Germinal center (tissue), 1 donor: ENCODE data around the gene ADAMTS2.

Experiments used
- DNase-seq: peaks from one replicate; pipeline ENCODE4 v3.0.0; 2012; ENCODE audit warnings: mixed read lengths, low spot score

ADAMTS2 gene

DNA sequence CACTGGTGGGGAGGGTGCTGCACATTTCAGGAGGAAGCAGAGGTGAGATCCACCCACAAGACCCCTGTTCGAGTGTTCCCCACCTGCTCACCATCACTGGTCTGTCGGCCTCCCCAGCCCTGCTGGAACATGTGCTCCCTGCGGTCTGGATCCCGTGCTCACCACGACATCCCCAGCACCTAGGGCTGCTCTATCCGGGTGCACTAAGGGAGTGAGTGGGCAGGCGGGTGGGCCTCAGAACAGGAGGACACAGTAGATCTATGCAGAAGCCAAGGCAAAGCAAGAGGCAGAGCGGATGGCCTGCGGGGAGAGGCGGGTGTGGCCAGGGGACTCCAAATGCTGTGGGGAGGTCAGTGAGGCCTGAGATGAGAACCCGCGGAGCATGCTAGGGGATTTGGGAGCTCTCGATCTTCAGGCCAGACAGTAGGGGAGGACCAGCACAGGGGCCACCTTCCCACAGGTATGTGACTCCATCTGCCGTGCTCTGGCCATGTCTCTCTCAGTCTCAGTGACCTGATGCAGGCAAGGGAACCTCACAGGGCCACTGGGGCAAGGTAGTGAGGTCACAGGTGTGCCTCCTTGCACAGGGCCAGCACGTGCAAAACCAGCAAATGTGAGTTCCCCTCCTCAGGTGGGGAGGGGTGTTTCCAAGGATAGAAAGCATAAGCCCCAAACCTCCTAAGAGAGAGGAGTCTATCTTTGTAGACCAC is 150.9 kb downstream of the ADAMTS2 start:
- no peak for DNase-seq

DNA sequence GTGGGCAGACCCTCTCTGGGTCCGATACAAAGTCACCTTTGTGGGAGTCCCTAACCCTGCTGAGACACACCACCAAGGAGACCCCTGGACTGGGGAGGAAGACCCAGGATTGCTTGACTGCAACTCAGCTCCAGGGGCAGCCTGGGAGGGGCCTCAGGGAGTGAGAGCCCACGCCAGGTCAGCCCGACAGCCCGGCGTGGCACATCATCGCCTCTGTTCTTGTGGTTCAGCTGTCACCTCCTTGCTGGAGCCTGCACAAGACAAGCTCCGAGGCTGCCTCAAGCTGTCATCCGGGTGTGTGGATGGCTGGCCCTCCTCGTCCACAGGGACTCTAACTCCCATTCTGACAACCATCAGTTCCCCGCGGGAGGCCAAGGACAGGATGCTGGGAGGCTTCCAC is 151.5 kb downstream of the ADAMTS2 start:
- no peak for DNase-seq

DNA sequence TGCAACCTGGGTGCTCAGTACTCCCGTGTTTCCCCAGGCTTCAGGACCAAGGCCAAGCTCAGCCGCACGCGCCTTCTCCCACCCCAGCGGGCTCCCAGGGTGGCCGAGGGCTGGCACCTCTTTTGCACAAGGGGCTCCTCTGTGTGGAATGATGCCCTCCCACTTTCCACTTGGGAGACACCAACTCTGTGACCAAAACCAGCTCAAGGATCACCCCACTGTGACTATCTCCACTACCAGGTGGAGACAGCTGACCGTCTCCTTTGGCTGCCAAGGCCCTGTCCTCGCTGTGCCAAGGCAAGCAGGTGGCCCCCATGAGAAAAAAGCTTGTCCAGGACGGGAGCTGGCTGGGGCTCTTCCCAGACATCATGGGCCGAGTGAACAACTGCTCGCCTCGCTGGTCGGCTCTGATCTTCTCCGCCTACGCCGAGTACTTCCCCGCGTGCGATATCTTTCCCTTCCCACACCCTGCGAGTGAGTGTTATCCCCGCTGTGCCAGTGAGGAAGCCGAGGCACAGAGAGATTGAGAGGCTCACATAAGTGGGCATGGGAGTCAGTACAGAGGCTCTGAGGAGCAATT is 152.3 kb downstream of the ADAMTS2 start:
- no peak for DNase-seq

DNA sequence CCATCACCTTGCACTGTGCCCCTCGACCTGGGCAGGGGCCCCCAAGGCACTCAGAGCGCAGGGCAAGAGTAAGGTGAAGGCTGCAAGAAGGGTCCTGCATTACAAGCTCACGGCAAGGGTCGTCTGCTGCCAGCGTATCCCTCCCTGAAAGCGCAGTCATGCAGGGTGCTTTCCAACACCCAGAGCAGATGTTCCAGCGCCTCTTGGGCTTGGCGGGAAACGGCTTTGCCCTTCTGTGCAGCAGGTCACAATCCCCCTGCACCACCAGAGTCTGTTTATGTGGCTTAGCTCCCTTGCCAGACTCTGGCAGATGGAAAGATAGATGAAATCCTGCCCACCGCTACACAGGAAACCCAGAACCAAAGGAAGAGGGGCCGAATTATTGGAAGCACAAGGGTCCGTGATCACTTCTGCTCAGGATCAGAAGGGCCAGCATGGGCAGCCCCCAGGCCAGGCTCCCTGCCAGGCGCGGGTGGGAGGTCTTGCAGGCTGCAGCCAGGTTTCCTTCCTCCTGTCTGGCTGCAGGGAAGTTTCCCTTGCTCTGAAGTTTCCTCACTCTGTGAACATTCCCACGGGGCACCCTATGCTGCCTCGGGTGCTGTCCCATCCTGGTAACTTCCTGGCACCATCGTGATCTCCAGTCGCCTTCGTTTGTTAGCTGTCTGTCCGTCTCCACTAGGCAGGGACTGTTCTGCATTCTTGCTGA is 152.9 kb downstream of the ADAMTS2 start:
- no peak for DNase-seq

DNA sequence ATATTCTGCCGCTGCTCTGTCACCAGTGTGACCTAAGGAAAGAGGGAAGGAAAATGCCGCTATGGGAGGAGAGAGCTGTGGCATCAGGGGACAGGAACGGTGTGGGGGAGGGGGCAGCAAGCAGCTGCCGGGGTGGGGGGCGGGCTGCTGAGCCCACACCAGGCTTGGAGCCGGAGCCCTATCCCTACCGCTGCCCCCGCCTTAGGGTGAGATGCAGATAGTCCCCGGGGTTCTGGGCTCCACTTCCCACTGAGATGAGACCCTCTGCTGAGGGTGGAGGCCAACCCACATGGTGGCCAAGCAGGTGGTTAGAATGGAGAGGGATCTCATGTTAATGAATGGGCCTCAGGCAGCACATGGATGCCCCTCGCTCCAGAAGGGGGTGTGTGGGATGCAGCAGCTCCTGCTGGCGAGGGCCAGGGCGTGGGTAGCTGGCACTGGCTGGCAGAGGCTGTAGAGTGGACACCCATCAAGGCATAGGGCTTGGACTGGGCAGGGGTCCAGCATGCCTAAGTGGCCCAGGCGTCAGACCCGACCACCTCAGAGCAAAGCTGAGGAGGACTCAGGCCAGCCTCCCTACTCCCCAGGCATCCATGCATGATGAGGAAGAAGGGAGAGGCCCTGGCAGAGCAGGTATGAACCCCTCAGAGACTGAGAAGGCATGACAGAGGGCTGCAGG is 153.6 kb downstream of the ADAMTS2 start:
- DNase-seq = no peak

DNA sequence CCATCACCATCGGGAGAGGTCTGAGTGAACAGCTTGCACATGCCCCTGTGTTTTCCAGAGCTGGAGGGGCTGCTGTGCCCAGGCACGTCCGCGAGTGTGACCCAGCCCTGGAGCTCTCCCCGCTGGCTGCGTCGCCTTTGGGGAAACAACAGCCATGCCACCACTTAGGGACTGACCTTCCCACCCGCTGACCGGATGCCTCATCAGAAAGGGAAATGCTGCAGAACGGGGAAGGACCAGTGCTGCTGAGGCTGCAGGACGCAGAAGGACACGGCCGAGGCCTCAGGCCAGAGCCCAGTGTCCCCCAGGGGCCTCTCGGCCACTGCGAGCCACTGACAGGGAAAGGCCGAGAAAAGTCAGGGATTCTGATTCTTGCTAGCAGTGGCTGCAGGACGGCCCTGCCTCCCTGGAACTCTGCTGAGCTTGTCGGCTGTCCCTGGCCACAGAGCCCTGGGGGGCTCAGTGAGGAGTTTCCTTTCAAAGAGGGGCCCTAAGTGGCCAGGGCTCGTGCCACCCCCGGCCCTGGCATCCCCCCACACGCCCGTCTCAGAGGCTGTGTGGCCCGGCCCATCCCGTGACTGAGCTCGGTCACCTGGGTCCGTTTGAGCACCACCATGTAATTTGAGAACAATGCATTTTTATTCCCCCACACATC is 154.3 kb downstream of the ADAMTS2 start:
- no peak for DNase-seq

DNA sequence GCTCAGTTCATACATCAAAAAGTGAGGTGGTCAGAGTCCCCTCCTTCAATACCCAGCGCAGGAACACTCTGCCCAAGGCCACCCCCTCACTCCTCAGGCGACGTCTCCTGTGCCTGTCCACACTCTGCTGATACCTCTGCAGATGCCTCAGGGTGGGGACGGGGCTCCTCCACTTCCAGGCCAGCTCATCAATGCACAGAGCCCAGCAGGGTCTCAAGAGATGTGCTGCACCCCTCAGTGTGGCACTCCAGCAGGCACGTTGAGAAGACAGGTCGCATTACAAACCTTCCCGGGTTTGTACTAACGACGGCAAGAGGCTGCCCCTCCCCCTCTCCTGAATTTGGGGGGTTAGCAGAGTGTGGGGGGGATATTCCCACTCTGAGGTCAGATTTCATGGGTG is 156.6 kb downstream of the ADAMTS2 start:
- DNase-seq = no peak

DNA sequence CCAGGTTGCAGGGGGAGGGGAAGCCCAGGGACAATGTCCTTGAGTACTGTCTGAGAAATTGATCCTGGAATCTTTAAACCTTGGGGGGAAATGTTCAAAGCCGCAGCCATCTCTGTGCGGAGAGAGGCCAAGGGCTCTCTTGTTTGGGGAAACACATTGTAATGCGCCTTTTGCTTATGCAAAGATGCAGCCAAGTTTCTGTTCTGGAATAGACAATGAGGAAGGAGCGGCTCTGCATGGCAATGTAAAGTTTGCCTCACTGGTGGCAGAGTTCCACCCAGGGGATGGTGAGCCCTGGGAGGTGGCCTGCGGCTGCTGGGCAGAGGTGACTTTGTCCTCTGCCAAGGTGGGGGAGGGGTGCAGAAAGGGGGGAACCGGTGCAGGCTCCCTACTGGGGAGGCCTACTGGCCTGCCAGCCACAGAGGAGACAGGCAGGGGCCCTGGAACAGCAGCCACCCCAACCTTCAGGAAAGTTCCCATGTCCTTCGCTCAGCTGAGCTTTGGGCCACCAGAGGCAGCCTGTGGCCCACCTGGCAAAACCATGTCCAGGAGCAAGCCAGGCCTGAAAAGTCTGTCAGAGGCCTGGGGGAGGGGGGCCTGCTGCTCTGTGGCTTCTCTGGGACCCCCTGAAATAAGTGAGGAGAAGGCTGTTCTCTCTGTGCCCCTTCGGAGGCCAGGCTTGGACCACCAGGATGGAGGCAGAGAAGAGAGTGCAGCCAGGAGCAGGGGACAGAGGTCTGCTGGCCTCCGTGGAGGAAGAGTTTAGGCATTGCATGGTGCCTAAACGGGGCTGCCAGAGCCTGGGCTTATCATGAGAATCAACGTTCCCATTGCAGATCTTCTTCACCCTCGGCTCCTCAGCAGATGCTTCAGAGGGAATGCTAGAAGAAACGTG is 157.3 kb downstream of the ADAMTS2 start:
- no peak for DNase-seq

DNA sequence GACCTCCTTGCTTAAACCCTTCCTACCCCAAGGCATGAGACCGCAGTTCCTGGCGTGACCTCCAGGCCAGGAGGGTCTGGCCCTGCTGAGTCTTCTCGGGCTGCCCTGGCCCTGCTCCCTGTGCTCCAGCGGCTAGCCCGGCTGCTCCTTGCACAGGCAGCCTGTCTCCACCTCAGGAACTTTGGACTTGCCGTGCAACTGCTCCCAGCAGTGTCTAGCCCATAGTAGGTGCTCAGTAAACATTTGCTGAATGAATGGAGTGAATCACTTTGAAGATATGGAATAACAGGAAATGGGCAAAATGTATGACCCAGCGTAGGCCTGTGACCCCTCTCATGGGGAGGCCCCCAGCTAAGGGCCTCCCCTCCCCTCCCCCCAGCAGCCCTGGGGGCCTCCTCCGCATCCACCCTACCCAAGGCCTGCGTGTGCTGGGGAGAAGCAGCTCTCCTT is 158.0 kb downstream of the ADAMTS2 start:
- DNase-seq = no peak

DNA sequence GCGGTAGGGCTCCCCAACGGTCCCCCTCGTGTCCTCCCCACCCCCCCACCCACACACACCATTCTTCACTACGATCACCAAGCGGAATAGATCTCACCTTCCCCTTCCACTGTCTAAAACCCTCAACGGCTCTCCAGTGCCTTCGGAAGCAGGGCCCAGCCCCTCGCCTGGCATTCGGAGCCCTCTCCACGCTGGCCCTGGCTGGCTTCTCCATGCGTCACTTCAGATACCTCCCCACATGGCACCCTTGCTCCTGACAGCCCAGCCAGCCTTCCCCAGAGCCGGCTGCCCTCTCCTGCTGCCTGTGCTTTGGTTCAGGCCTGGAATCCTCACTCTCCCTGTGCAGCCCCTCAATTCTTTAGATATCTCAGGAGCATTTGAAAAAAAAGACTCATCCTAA is 158.5 kb downstream of the ADAMTS2 start:
- DNase-seq = no peak

DNA sequence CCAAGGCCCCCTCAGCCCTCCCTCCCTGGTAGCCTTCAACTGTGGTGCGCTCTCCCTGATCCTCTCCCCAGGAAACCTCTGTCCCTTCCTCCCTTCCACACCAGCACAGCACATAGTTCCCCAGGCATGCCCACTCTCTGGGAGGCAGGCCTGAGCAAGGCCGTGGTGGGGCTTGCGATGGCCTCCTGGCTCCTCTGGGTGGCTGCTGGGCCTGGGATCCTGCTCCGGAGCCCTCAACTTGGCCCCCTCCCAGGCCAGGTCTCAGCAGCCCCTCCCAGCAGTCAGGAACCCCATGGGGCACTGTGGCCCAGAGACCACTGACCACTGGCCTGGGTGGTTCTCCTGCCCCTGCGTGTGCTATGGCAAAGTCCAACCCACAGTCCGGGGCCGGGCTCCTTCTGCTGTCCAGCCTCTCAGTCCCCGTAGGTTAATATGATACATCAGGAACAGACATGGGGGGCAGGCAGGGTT is 159.3 kb downstream of the ADAMTS2 start:
- no peak for DNase-seq

DNA sequence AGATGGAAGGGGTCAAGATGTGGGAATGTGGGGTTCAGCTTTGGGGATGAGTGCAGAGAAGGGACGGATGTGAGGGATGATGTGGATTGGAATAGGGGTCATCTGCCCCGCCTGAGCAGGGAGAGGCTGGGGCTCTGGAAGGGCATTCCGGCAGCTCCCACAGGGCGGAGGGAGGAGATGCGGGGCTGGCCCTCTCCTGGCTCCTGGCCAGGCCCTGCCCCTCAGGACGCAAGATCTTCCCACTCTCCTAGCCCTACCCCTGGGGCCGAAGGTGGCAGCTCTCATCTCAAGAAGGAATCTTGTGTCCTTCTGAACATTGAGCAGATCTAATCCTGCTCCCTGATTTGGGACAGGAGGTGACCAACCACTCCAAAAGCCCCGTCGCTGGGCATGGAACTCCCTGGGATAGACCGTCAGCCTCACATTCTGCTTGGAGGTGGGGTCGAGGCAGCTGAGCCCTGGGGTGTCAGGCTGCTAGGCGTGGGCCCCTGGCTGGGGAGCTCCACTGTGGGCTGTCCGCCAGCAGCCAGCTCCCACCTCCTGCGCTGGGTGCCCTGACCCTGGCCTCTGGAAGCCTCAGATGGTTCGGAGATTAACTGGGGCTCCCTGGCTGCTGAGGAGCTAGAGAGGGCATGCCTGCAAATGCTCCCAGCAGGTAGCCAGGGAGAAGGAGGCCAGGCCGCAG is 159.9 kb downstream of the ADAMTS2 start:
- DNase-seq = no peak

DNA sequence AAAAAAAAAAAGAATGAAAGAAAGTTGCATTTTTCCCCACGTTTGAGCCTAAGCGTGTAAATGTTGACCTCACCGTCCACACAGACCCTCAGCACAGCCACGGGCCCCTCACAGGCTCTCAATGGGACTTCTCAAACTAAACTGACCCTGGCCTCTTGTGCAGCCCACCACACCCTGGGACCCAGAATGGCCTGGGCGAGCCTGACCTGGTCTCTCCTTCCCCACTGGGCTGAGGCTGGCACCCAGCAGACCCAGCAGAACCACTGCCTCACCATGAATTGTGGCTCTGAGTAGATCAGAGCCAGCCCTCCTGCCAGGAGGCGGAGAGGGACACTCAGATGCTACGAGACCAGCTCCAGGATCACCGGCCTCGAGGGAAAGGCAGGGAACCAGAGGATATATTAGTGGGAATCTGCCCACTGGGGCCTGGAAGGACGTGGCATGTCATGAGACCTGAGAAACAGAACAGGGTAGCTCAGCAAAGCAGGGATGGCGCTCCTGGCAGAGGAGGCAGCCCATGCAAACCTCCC is 160.7 kb downstream of the ADAMTS2 start:
- no peak for DNase-seq

DNA sequence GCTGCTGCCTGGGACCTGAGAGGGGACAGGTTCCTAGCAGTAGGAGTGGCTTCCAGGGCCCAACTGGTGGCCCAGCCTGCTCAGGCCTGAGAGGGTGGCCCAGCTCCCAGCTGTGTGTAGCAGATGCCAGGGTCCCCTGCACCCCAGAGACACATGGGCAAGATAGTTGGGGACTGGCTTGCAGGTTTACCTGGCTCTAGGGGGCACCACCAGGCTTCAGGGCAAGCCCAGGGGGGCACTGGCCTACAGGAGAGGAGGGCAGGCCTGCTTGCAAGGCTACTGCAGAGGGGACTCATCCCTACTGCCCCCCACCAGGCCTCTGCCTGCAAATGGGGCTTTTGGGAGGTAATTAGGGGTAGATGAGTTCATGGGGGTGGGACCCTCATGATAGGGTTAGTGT is 161.8 kb downstream of the ADAMTS2 start:
- no peak for DNase-seq

DNA sequence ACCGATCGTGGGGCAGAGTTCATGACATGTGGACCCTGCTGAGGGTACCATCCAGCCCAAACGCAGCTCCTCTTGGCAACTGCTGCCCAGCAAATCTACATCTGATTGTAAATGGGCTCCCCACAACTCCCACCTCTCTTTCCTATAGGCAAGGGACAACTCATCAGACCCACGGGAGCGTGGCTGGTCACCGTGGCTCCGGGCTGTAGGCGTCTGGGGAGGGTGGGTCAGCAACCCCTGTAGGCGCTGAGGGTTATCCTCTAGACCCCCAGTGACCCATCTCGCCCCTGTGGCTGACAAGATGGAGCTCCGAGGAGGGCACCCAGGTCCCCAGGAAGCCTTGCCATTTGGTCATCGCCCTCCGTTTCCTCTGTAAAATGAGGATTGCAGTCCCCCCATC is 162.7 kb downstream of the ADAMTS2 start:
- no peak for DNase-seq

DNA sequence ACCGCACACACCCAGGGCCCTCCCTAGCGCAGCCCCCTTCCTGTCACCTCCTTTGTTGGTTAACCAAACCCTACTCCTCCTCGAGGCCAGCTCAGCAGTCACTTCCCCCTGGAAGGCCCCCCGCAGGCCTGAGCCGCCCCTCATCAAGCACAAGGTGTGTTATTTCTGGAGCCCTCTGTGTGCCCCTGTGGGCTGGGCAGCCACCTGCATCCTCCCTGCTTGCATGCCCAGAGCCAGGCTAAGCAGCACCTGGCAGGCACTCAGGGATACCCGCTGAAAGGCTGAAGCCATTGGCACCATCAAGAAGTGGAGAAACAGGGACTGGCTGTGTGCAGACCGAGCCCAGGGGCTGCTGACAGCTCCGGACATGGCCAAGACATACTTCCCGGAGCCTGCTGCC is 163.3 kb downstream of the ADAMTS2 start:
- DNase-seq = no peak

DNA sequence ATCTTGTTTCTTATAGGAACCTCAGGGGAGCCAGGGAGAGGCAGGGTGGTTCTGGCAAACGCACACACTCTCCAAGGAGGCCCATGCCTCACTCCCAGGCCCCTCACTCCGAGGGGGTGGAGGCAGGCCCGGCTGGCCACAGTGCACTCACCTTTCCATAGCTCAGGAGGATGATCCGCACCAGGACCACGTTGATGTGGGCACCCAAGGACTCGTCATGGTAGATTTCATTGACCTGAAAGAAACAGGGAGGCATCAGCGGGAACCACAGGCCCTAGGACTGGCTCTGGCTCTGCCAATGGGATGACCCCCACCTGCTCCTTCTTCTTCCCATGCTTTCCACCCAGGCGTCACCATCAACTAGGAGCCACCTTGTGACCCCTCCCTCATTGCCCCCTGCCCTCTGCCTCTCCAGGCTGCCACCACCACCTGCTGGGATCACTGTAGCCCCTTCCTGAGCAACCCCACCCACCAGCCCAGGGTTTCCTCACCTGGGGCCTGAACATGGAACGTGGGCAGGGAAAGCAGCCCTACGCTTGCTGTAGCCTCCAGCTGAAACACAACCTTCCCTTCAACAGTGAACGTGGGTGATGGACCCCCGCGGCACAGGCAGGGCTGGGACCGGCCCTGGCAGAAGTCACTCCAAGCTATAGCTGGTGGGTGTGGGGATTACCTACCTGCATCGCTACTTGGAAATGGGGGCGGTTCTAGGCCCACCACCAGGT is 164.2 kb downstream of the ADAMTS2 start:
- no peak for DNase-seq

DNA sequence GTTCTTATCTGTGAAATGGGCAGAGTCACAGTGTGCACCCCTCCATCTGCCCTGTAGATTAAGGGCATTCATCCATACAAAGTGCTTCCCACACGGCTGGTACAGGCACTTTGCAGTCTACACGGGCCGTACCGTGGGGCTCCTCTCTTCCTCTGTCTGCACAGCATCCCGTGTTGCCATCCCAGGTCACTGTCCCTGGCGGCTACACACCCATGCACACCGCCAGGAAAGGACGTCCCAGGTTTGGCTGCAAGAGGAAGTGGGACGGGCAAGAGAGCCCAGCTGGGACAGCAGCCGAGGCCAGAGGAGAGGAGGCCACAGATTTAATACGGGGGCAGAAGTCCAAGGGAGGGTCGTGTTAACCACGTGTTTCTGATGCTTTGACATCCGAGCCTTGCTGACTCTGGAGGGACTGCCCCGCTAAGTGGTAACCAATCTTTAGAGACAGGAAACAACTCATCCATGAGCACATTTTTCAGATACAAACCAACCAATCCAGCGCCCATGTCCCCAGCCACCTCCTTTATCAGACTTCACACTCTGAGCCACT is 165.1 kb downstream of the ADAMTS2 start:
- no peak for DNase-seq
